ENCODE data around the gene FGFBP1. TPM values are rescaled to one million over a fixed set of nuclear protein-coding genes. Genes with fewer than 3 reads are reported as not detected.

FGFBP1 gene
- total RNA-seq, 1 experiment from 2014 or later = 5.0 TPM

- no peak for DNase-seq
- no peaks in the 10 kb centered on the region for H3K27me3 Mint-ChIP-seq (ENCODE audit: unreplicated experiment)
- H3K4me3 Mint-ChIP-seq (ENCODE audit: low read depth, unreplicated experiment) = no peak overlapping the region
- CTCF ChIA-PET = no interaction called here
- H3K27ac Mint-ChIP-seq (ENCODE audit: unreplicated experiment) = no peak overlapping the region
- TF ChIP-seq, protein P1, sequence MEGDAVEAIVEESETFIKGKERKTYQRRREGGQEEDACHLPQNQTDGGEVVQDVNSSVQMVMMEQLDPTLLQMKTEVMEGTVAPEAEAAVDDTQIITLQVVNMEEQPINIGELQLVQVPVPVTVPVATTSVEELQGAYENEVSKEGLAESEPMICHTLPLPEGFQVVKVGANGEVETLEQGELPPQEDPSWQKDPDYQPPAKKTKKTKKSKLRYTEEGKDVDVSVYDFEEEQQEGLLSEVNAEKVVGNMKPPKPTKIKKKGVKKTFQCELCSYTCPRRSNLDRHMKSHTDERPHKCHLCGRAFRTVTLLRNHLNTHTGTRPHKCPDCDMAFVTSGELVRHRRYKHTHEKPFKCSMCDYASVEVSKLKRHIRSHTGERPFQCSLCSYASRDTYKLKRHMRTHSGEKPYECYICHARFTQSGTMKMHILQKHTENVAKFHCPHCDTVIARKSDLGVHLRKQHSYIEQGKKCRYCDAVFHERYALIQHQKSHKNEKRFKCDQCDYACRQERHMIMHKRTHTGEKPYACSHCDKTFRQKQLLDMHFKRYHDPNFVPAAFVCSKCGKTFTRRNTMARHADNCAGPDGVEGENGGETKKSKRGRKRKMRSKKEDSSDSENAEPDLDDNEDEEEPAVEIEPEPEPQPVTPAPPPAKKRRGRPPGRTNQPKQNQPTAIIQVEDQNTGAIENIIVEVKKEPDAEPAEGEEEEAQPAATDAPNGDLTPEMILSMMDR (IDR thresholded peaks at IDR 0.05; ENCODE audit: unreplicated experiment) = no peak
- H3K4me1 Mint-ChIP-seq (ENCODE audit: low read depth, unreplicated experiment) = peaks cover 23% of the 10 kb centered on the region
- no peaks in the 10 kb centered on the region for H3K36me3 Mint-ChIP-seq (ENCODE audit: insufficient read depth, unreplicated experiment)
- intact Hi-C loops (cut with micrococcal nuclease; ENCODE audit: unreplicated experiment) = no loop called here
- no TSS peak for BruUV-seq (replicated peaks)
- no peaks in the 10 kb centered on the region for H3K9me3 Mint-ChIP-seq (ENCODE audit: low read depth, unreplicated experiment)
Observed at GRCh38 chr4:15936495-15936894, 2.0 kb downstream of the FGFBP1 start.

- Mint-ChIP-seq H3K9me3 (ENCODE audit: low read depth, unreplicated experiment) (no peaks in the 10 kb centered on the region), H3K27ac (ENCODE audit: unreplicated experiment) (no peak overlapping the region), H3K27me3 (ENCODE audit: unreplicated experiment) (no peaks in the 10 kb centered on the region), H3K36me3 (ENCODE audit: insufficient read depth, unreplicated experiment) (no peaks in the 10 kb centered on the region), H3K4me3 (ENCODE audit: low read depth, unreplicated experiment) (no peak overlapping the region), H3K4me1 (ENCODE audit: low read depth, unreplicated experiment) (peaks cover 23% of the 10 kb centered on the region)
- CTCF ChIA-PET = no interaction called here
- intact Hi-C loops (cut with micrococcal nuclease; ENCODE audit: unreplicated experiment) = no loop called here
- TF ChIP-seq, protein P1 (IDR thresholded peaks at IDR 0.05; ENCODE audit: unreplicated experiment) = no peak
- no TSS peak for BruUV-seq (replicated peaks)
- DNase-seq = no peak
Observed at GRCh38 chr4:15935504-15936402, 2.8 kb downstream of the FGFBP1 start.

- CTCF ChIA-PET = no interaction called here
- no TSS peak for BruUV-seq (replicated peaks)
- H3K4me3 Mint-ChIP-seq (ENCODE audit: low read depth, unreplicated experiment) = no peak overlapping the region
- peaks cover 23% of the 10 kb centered on the region for H3K4me1 Mint-ChIP-seq (ENCODE audit: low read depth, unreplicated experiment)
- no peaks in the 10 kb centered on the region for H3K9me3 Mint-ChIP-seq (ENCODE audit: low read depth, unreplicated experiment)
- DNase-seq = no peak
- H3K27me3 Mint-ChIP-seq (ENCODE audit: unreplicated experiment) = no peaks in the 10 kb centered on the region
- H3K36me3 Mint-ChIP-seq (ENCODE audit: insufficient read depth, unreplicated experiment) = no peaks in the 10 kb centered on the region
- intact Hi-C loops (cut with micrococcal nuclease; ENCODE audit: unreplicated experiment) = no loop called here
- H3K27ac Mint-ChIP-seq (ENCODE audit: unreplicated experiment) = no peak overlapping the region
- TF ChIP-seq, protein P1 (IDR thresholded peaks at IDR 0.05; ENCODE audit: unreplicated experiment) = no peak
Observed at GRCh38 chr4:15934259-15934658, 4.3 kb downstream of the FGFBP1 start.

- no peaks in the 10 kb centered on the region for H3K36me3 Mint-ChIP-seq (ENCODE audit: insufficient read depth, unreplicated experiment)
- TF ChIP-seq, protein P1 (IDR thresholded peaks at IDR 0.05; ENCODE audit: unreplicated experiment) = no peak
- intact Hi-C loops (cut with micrococcal nuclease; ENCODE audit: unreplicated experiment) = no loop called here
- peaks cover 1% of the 10 kb centered on the region for H3K4me1 Mint-ChIP-seq (ENCODE audit: low read depth, unreplicated experiment)
- no peak overlapping the region for H3K27ac Mint-ChIP-seq (ENCODE audit: unreplicated experiment)
- no TSS peak for BruUV-seq (replicated peaks)
- DNase-seq = no peak
- no peaks in the 10 kb centered on the region for H3K27me3 Mint-ChIP-seq (ENCODE audit: unreplicated experiment)
- CTCF ChIA-PET = interaction anchor here (1.1 kb wide), 1 partner anchor 18 kb away, joined by 3 read pairs; no protein-coding TSS in a partner anchor
- H3K4me3 Mint-ChIP-seq (ENCODE audit: low read depth, unreplicated experiment) = no peak overlapping the region
- no peaks in the 10 kb centered on the region for H3K9me3 Mint-ChIP-seq (ENCODE audit: low read depth, unreplicated experiment)
Observed at GRCh38 chr4:15931451-15932210, 6.9 kb downstream of the FGFBP1 start.
